Fibroblast of the aortic adventitia (primary cell): ENCODE data around the gene VWA3A. TPM values are rescaled to one million over a fixed set of nuclear protein-coding genes. Genes with fewer than 3 reads are reported as not detected.
A peak's percentile ranks its signal among the peaks of the same experiment; 100 is the strongest.

Source experiments
- DNase-seq: peaks from one replicate; pipeline ENCODE4 v3.0.0-alpha.2; 2010; ENCODE audit warnings: low read depth
- H3K4me3 ChIP-seq: 2 replicates; pipeline ENCODE4 v1.5.1; 2011; ENCODE audit warnings: low read depth, mild to moderate bottlenecking, control low read depth, low read length, moderate library complexity
- CTCF ChIP-seq: IDR thresholded peaks from 2 replicates; pipeline ENCODE4 v1.5.1; 2011; ENCODE audit warnings: mild to moderate bottlenecking, low read length, control low read depth, inconsistent platforms; ENCODE audit not compliant: insufficient read depth
- total RNA-seq: library from RNA; depleted of rRNA; stranded (reverse); fragments of >200 nt; gene quantifications from 2 replicates; pipeline ENCODE4 v1.2.3, GENCODE V29; 2012; ENCODE audit warnings: low replicate concordance

VWA3A gene
- total RNA-seq, 1 donor, result 0.18 TPM

- no peak overlapping the region for H3K4me3 ChIP-seq
- no peak for TF ChIP-seq CTCF
- DNase-seq, result no peak
Observed at GRCh38 chr16:22054847-22055590, 37.3 kb upstream of the VWA3A start.

- DNase-seq, result no peak
- H3K4me3 ChIP-seq, result no peak overlapping the region
- TF ChIP-seq CTCF, result peak; percentile 20
Observed at GRCh38 chr16:22055881-22056280, 36.5 kb upstream of the VWA3A start.

GRCh38 chr16:22063888-22064467 lies 28.4 kb upstream of the VWA3A start:
- no peak for DNase-seq
- H3K4me3 ChIP-seq, result no peak overlapping the region
- no peak for TF ChIP-seq CTCF

- TF ChIP-seq CTCF, result no peak
- no peak overlapping the region for H3K4me3 ChIP-seq
- DNase-seq, result no peak
Observed at GRCh38 chr16:22065252-22065651, 27.1 kb upstream of the VWA3A start.

GRCh38 chr16:22070361-22071330 lies 21.7 kb upstream of the VWA3A start:
- TF ChIP-seq CTCF, result no peak
- peak; percentile 77 for DNase-seq
- H3K4me3 ChIP-seq, result peak overlapping the region; percentile 36

GRCh38 chr16:22071331-22071910 lies 20.9 kb upstream of the VWA3A start:
- H3K4me3 ChIP-seq, result peak overlapping the region; percentile 26
- DNase-seq, result no peak
- no peak for TF ChIP-seq CTCF
